ENCODE measurements around the gene ASTN1.

The ASTN1 gene

DNA sequence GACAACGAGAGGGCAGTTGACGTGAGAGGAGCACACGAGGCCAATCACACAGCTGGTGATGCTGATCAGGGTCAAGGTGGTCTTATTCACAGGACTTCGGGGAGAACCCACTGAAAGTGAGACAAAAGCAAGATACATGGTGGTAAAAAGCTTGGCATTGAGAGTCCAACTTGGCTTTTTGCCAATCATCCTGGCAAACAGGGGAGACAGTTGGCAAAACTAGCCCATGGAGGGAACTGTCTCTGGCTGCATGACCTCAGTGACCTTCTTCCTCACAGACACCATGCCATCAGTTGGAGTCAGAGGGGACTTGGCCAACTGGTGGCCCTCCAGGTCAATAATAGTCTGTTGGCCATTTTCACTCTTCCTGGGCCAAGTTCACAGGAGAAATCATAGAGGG, 139.9 kb downstream of the ASTN1 start:
- DNase-seq, result no peak

DNA sequence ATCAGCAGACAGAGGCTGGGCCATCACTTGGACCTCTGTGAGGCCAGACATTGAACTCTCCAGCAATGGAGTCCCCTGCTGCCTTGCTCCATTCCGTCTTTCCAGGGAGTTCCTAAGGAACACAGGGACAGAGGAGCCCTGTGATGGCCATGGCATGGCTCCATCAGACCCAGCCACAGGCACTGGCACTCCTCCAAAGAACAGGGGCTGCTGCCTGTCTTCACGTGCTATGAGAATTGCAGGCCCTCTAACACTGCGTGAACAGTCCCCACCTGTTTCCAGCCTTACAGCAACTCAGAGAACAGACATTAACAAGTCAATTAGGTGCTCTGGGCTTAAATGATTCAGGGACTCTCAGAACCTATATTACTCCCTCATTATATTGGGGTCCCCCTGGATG, 140.8 kb downstream of the ASTN1 start:
- no peak for DNase-seq

- no peak for DNase-seq
These were observed 141.3 kb downstream of the ASTN1 start for GRCh38 chr1:177023249-177023648.

DNA sequence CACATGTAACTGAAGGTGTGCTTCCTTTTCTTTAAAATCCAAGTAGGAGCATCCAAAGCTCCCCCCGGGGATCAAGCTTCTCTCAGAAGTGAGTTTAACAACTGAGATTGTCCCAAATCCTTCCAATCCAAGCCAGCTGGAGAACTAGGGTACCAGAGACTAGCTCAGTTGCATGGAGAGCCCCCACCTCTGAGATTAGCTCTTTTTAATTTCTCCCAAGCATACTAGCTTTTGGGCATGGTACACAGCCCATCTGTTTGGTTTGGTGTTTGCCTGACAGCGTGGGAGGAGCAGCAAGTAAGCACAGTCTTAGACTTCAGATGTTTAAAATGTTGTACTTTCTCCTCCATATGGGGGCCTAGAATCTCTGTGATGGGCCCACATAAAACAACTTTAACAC, 142.8 kb downstream of the ASTN1 start:
- no peak for DNase-seq

DNA sequence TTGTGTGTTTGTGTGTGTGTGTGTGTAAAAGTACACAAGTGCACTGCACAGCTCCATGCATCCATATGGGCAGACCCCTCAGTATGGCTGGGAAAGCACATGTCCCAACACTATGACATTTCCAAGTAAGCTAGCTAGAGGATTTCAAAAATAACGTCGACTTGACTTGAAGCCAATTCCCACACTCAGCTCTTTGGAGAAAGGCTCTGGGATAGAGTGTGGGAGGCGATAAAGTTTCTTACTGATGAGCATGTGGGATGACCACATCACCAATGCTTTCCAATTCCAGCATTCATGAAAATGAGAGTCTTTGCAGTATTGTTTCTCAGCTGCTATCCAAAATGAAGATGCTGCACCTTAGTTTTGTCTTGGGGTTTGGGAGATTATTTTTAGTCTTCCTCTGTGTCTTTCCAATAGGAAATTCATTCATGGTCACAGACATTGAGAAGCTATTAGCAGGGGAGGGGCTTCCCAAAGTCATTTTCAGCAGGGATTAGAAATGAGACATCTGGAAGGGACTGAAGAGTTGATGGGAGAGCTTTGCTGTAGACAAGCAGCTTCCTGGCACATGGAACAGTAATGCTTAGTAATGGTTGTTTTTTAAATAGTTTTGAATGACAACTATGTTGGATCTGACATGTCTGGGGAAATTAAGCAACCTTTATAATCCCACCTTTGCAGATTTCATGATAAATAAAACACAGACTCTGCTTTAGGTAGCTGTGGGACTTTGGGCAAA, 143.5 kb downstream of the ASTN1 start:
- DNase-seq, result no peak

GRCh38 chr1:177017287-177017852, 147.1 kb downstream of the ASTN1 start:
- no peak for DNase-seq

GRCh38 chr1:177014325-177014724, 150.2 kb downstream of the ASTN1 start:
- no peak for DNase-seq

- no peak for DNase-seq
These were observed 152.1 kb downstream of the ASTN1 start for GRCh38 chr1:177012342-177012925.

DNA sequence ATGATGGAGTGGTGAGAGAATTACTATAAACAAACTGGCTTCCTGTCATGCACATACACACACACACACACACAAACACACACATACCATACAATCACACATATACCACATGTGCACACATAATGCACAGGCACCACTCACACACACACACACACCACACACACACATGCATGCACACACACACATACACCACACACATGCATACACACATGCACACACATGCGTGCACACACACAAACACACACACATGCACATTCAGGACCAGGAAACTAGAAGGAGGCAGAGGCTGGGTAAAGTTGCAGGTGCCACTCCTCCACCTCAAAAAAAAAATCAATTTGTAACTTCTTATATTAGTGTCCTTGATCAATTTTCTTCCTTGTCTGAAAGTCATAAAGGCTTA, 153.0 kb downstream of the ASTN1 start:
- no peak for DNase-seq

GRCh38 chr1:177010211-177010825, 154.2 kb downstream of the ASTN1 start:
- DNase-seq, result no peak

DNA sequence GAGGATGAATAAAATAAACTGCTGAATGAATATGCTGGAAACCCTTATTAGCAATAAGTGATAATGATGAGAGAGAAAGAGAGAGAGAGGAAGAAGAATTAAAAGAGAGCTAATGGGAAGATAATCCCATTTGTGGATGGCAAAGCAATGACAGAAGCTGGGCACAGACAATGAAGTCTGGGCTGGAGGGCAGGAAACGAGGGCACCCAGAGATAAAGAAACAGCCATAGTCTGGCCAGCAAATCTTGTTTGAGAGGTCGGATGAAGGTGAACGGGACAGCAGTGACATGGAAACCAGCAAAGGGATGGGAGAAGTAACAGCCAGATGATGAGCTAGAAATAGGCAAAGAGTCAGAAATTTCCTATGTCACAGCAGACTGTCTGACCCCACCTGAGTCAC, 155.9 kb downstream of the ASTN1 start:
- DNase-seq, result no peak

DNA sequence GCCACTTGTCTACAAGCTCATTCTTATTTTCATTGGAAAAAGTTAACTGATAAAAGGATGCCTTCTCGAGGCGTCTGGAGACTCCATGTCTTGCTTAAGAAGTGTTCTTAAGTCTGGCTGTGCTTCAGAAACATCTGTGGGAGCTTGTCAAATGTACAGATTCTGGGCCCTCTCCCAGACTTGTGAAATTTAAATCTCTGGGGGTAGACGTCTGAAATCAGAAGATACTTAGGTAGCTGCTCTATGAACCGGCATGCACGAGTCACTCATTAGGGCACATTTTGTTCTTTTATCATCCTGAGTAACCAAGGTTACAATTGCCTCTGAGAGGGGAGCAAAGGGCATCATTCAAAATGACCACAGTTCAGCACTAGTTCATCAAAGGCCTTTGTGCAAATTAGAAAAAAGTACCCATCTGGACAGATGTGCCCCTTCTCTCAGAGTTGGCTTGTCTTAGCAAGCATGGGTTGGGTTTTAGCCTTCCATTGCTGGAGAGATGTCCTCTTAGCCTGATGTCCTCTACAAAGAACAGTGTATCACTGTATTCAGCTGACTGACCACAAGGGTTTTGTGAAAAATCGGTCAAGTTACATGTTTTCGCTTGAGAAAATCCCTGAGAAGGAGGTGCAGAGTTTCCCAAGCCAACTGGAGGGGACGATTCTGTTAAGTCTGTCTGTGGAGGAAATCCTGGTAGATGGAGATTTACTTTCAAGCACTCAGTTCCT, 156.9 kb downstream of the ASTN1 start:
- no peak for DNase-seq

GRCh38 chr1:177002891-177003290, 161.6 kb downstream of the ASTN1 start:
- no peak for DNase-seq

GRCh38 chr1:177001556-177001955, 163.0 kb downstream of the ASTN1 start:
- DNase-seq, result no peak

DNA sequence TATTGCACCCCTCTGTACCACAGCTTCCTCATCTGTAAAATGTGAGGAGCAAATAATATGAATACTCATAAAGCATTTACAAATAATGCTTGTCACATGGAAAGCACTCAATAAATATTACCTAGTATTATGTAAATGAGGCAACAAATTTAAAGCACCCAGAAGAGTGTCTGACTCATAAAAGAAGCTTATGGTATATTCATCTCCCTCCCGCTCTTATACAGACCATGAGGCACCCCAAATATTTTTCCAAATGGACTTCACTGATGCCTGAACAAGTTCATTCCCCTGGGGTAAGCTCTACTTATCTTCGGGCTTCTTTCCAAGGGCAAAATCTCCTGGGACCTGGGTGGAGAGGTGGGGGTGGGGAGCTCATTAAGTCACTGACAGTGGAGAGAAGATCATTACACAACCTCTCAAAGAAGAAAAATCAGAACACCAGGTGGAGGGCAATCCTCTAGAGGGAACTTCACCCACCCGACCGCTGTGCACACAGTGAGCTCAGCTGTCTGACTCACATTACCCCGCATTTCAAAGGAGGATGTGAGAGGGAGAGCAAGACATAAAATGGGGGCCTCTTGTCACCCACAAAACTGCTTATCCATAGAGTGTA, 166.2 kb downstream of the ASTN1 start:
- no peak for DNase-seq

DNA sequence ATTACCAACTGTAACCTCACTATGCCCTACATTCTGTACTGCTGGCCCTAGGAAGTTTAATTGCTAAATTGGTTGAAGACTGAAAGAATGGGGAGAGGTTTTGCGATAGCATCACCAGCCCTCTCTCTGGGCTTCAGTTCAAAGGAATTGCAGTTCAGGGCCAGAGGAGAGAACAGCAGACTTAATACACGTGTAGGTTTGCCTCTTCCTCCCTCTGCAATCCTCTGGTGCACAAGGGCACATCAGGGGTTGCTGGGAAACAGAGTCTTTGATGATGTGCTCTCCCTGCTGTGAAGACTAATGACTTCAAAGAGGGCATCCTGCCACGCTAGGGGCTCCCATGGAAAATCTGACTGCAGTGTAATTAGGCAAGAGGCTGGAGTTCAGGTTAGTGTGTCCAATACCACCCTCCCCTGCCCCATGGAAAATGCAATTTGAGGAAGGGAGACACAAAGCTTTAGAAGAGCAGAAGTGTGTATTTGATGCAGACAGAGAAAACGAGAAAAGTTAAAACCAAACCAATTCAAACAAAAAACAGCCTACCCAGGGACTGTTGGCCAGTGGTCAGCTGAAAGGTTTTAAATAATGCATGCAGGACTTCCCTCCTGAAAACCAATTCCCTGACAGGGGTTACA, 167.9 kb downstream of the ASTN1 start:
- no peak for DNase-seq

DNA sequence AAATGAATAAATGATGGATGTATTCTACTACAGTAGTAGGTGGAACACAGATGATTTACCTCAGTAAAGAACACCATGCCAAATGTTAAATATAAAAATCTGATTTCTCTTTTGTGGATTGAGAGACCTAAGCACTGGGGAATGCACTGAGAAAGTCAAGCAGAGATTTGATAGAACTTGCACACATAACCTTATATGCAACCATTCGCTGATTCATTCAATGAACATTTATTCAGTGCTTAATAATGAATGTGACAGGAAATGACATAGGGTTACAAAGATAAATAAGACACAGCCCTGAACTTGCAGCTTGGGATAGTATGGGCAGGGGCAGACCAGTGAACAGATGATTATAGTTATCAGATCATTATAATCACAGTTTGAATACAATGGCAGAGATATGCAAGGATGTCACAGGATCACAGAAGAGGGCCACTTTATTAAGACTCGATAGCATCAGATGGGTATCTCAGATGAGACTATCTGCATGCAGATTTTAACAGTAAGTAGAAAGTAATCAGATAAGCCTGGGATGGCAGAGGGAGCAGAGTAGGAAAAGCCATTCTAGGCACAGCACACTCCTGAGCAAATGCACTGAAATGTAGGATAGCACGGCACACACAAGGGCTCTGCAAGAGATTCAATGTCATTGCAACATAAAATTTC, 169.4 kb downstream of the ASTN1 start:
- no peak for DNase-seq

GRCh38 chr1:176993587-176993986, 170.9 kb downstream of the ASTN1 start:
- no peak for DNase-seq

- DNase-seq, result no peak
These were observed 174.8 kb downstream of the ASTN1 start for GRCh38 chr1:176989754-176990153.

DNA sequence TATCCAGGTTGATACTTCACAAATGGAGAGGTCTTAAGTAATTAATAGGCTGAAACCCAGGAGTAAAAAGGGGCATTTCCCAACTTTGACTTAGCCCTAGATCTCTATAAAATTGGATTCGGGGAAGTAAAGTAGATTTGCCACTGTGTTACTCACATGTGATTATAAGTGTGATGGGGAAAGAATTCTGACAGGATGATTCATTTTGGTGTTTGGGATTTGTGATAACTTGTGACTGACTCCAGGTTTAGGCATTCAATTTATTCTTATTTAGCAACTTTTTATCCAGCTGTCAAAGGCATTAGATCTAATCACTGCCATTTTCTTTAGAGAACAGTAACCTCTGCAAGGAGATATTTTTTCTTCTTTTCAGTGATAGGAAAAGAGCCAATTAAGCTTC, 175.5 kb downstream of the ASTN1 start:
- DNase-seq, result no peak

GRCh38 chr1:176987016-176987415, 177.5 kb downstream of the ASTN1 start:
- no peak for DNase-seq

DNA sequence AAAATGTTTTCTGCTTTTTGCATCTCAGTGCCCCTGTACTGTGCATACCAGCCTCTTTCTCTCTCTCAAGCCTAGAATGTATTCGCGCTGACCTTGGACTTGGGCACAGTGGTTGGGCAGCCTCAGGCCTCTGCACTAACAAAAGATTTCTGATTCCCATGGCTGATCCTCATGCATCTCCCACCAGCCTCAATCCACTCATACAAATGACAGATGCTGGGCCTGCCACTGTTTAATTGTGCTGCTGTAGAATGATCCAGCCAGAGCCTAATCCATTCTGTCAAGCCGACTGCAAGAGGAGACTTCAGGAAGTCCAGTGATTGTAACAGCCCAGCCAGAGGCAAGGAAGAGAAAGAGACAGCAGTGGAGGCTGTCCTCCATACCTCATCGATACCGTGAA, 180.8 kb downstream of the ASTN1 start:
- no peak for DNase-seq
